HepG2 (cell line): Measurements from ENCODE around the gene SMURF2. TPM values are rescaled to one million over a fixed set of nuclear protein-coding genes. Genes with fewer than 3 reads are reported as not detected.

Experiments used
- ATAC-seq: fragments of 200-7000 bp; cut with Tn5 transposase; 3 replicates; pipeline ENCODE4 v1.9.1; 2020; ENCODE audit warnings: mild to moderate bottlenecking, moderate library complexity
- BruUV-seq: library from RNA; stranded (reverse); fragments of 400-500 nt; replicated peaks from 2 replicates; lab custom pipeline; 2021; lab: Mats Ljungman, UMichigan
- CTCF ChIA-PET: fragments of 300-600 bp; formaldehyde crosslinking; extraction: SDS; loops from one replicate; lab custom pipeline; 2021; ENCODE audit warnings: low total read pairs, inconsistent platforms, low intra/inter-chr PET ratio; lab: Yijun Ruan, JAX
- POLR2A ChIA-PET: fragments of 350-600 bp; sonication (Branson Sonifier 250); formaldehyde crosslinking; loops from one replicate; lab custom pipeline; 2020; ENCODE audit warnings: antibody characterized with exemption, inconsistent platforms; lab: Yijun Ruan, JAX
- DNase-seq: peaks from one replicate; pipeline ENCODE4 v3.0.0-alpha.2; 2015; ENCODE audit warnings: low spot score
- FAIRE-seq: peaks from 3 replicates; lab custom pipeline; 2011; peaks lifted over from hg19 to GRCh38; lab: Jason Lieb, UNC
- H2AFZ ChIP-seq: one replicate; pipeline ENCODE4 v1.6.1; 2011; ENCODE audit warnings: low read length, inconsistent platforms
- H3K27ac ChIP-seq: fragments of 300-600 bp; 3 replicates; pipeline ENCODE4 v1.8.0; 2011; ENCODE audit warnings: mixed run types, mild to moderate bottlenecking, mixed read lengths, low read length, inconsistent platforms; ENCODE audit not compliant: insufficient read depth; ENCODE audit errors: extremely low read length
- H3K27me3 ChIP-seq, 2 experiments: fragments of 200-600 bp in 1 of 2; 2 replicates in 1 of 2; 3 replicates in 1 of 2; pipeline versions ENCODE4 v1.6.0 to v1.8.0; 2011; ENCODE audit warnings: low read length in 2 of 2, mild to moderate bottlenecking in 2 of 2, moderate library complexity in 2 of 2, inconsistent platforms in 1 of 2; ENCODE audit not compliant: insufficient read depth in 2 of 2, control insufficient read depth in 1 of 2
- H3K36me3 ChIP-seq, 2 experiments: fragments of 200-600 bp in 1 of 2; replicated peaks in 1 of 2; 2 replicates in 1 of 2; 3 replicates in 1 of 2; pipeline versions ENCODE4 v1.5.1 to v1.8.0; 2011; ENCODE audit warnings: low read length in 2 of 2, inconsistent platforms in 1 of 2; ENCODE audit not compliant: insufficient read depth in 2 of 2, control insufficient read depth in 1 of 2
- H3K4me1 ChIP-seq: 2 replicates; pipeline ENCODE4 v1.5.1; 2012; ENCODE audit warnings: low read length, inconsistent platforms; ENCODE audit not compliant: insufficient read depth
- H3K4me2 ChIP-seq: 2 replicates; pipeline ENCODE4 v1.6.0; 2011; ENCODE audit warnings: low read depth, low read length, inconsistent platforms
- H3K4me3 ChIP-seq, 3 experiments: fragments of 200-600 bp in 1 of 3; sonication (generic), shearing (Covaris generic) in 1 of 3; replicated peaks in 1 of 3; 2 replicates each; pipeline ENCODE4 v1.5.1; 2011 to 2016; ENCODE audit warnings: low read length in 3 of 3, inconsistent platforms in 2 of 3, low read depth in 2 of 3, mild to moderate bottlenecking in 2 of 3, control low read depth in 1 of 3, mixed read lengths in 1 of 3; ENCODE audit not compliant: insufficient read depth in 1 of 3
- H3K79me2 ChIP-seq: one replicate; pipeline ENCODE4 v1.6.1; 2011; ENCODE audit warnings: low read length, inconsistent platforms; ENCODE audit not compliant: insufficient read depth
- H3K9ac ChIP-seq: 2 replicates; pipeline ENCODE4 v1.6.0; 2011; ENCODE audit warnings: mild to moderate bottlenecking, low read depth, low read length, inconsistent platforms; ENCODE audit not compliant: insufficient read depth
- H3K9me3 ChIP-seq: 2 replicates; pipeline ENCODE4 v1.5.1; 2012; ENCODE audit warnings: mild to moderate bottlenecking, low read length
- H4K20me1 ChIP-seq: 2 replicates; pipeline ENCODE4 v1.6.0; 2011; ENCODE audit warnings: inconsistent platforms, mild to moderate bottlenecking, low read length, moderate library complexity; ENCODE audit not compliant: insufficient read depth
- MIER2 ChIP-seq: IDR thresholded peaks from 2 replicates; pipeline ENCODE4 v1.6.1; 2016; ENCODE audit warnings: missing biosample characterization, missing genetic modification reagents
- SKI ChIP-seq: fragments of 450-650 bp; IDR thresholded peaks from one replicate; pipeline ENCODE4 v1.6.1; 2018; ENCODE audit warnings: mild to moderate bottlenecking; ENCODE audit not compliant: partially characterized antibody
- UBTF ChIP-seq: sonication (generic); formaldehyde crosslinking; IDR thresholded peaks from 2 replicates; pipeline ENCODE4 v1.4.0; 2020; ENCODE audit warnings: mild to moderate bottlenecking, missing genetic modification reagents
- ZMYM4 ChIP-seq: sonication (generic); formaldehyde crosslinking; IDR thresholded peaks from 2 replicates; pipeline ENCODE4 v1.8.1; 2023; ENCODE audit warnings: mild to moderate bottlenecking, missing genetic modification reagents
- ZNF552 ChIP-seq: sonication (generic); formaldehyde crosslinking; IDR thresholded peaks from 2 replicates; pipeline ENCODE4 v1.9.0; 2022; ENCODE audit warnings: missing genetic modification reagents, mild to moderate bottlenecking, borderline replicate concordance
- ZNF782 ChIP-seq: sonication (generic); formaldehyde crosslinking; IDR thresholded peaks from 2 replicates; pipeline ENCODE4 v1.4.0; 2020; ENCODE audit warnings: missing genetic modification reagents, mild to moderate bottlenecking, borderline replicate concordance
- WGBS: methylation state at CpG from one replicate; pipeline ENCODE4 v1.1.6; 2017; ENCODE audit warnings: low lambda C conversion rate; 5-methylcytosine and 5-hydroxymethylcytosine counted together
- in situ Hi-C: cut with HindIII; loops from 2 replicates; pipeline ENCODE4 v1.10.0; 2017; ENCODE audit warnings: low pct_unique_long_range_greater_than_20kb; ENCODE audit not compliant: extremely low pct_ligation_motif_present
- intact Hi-C: fragments of 100-400 bp; cut with micrococcal nuclease; formaldehyde crosslinking; loops from one replicate; pipeline ENCODE4 v1.10.0; 2022; ENCODE audit not compliant: unreplicated experiment
- polyA plus RNA-seq, 8 experiments: library from polyadenylated mRNA; depleted of rRNA in 3 of 8; stranded (reverse) in 7 of 8; unstranded in 1 of 8; fragments of >200 nt; fragmentation: Illumina TruSeq in 4 of 8; extraction: Trizol in 4 of 8; gene quantifications; 2 replicates each; pipeline versions ENCODE4 v1.2.1 to v1.2.3, GENCODE V29; 2011 to 2016; ENCODE audit warnings: low read depth in 4 of 8, missing spikeins in 1 of 8, mixed read lengths in 1 of 8; ENCODE audit not compliant: insufficient read depth in 1 of 8
- total RNA-seq, 5 experiments: library from RNA; depleted of rRNA; stranded (reverse); fragments of >200 nt; fragmentation: Illumina TruSeq; extraction: Trizol; gene quantifications; 2 replicates each; pipeline ENCODE4 v1.2.3, GENCODE V29; 2016; ENCODE audit warnings: low read depth in 1 of 5
- TF ChIP-seq, protein P1 (sequence below): fragments of 450-650 bp; IDR thresholded peaks from 2 replicates; pipeline ENCODE4 v1.6.1; 2016
- TF ChIP-seq, protein P2 (sequence below): sonication (generic); formaldehyde crosslinking; IDR thresholded peaks from 2 replicates; pipeline ENCODE4 v1.4.0; 2020; ENCODE audit warnings: missing genetic modification reagents, borderline replicate concordance
- TF ChIP-seq, protein P3 (sequence below): sonication (generic); formaldehyde crosslinking; IDR thresholded peaks from 2 replicates; pipeline ENCODE4 v1.4.0; 2020; ENCODE audit warnings: mild to moderate bottlenecking, missing genetic modification reagents

Gene SMURF2
- total and polyA plus RNA-seq, 2 of the 13 experiments (the other 11 are each of a cell fraction or from before 2014, with no cell fraction given), result 14.9 to 24.3 TPM

- TF ChIP-seq, protein P1, sequence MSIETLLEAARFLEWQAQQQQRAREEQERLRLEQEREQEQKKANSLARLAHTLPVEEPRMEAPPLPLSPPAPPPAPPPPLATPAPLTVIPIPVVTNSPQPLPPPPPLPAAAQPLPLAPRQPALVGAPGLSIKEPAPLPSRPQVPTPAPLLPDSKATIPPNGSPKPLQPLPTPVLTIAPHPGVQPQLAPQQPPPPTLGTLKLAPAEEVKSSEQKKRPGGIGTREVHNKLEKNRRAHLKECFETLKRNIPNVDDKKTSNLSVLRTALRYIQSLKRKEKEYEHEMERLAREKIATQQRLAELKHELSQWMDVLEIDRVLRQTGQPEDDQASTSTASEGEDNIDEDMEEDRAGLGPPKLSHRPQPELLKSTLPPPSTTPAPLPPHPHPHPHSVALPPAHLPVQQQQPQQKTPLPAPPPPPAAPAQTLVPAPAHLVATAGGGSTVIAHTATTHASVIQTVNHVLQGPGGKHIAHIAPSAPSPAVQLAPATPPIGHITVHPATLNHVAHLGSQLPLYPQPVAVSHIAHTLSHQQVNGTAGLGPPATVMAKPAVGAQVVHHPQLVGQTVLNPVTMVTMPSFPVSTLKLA, result no peak
- TF ChIP-seq ZMYM4 (CRISPR knock-in tag) (no peak), ZNF782 (CRISPR knock-in tag) (no peak), MIER2 (no peak)
Observed at GRCh38 chr17:64687961-64688360, 25.9 kb upstream of the SMURF2 start (continued).

DNA sequence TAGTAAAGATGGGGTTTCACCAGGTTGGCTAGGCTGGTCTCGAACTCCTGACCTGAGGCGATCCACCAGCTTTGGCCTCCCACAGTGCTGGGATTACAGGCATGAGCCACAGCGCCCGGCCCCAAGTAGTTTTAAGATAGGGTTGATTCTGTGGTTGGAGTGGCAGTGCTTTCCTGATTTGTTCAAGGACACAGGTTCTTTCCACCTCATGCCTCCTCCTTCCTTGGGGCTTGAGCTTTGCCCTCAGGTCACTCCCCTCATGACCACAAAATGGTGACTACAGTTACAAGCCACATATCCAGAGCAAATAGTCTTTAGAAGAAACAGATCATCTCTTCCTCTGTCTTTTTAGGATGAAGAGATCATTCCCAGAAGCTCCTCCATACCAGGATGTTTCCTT is 25.3 kb upstream of the SMURF2 start:
- Histone ChIP-seq H3K27ac (no peak overlapping the region), H3K4me3 (no peak overlapping the region), H3K27me3 (no peaks in the 10 kb centered on the region; a peak in 1 of 5 replicates), H3K4me2 (no peak overlapping the region), H3K36me3 (no peaks in the 10 kb centered on the region), H3K4me1 (peaks cover 31% of the 10 kb centered on the region), H3K9me3 (no peaks in the 10 kb centered on the region), H2AFZ (no peak overlapping the region), H3K79me2 (no peaks in the 10 kb centered on the region), H4K20me1 (no peaks in the 10 kb centered on the region), H3K9ac (no peak overlapping the region)
- BruUV-seq, result no TSS peak
- 51% methylated on average over 4 of the region's 4 CpGs for WGBS
- ChIA-PET CTCF (no interaction called here), POLR2A (interaction anchor here (1.2 kb wide), 1 partner anchor 25 kb away, joined by 3 read pairs; the partner anchor contains the start of gene SMURF2)
- DNase-seq, result no peak
- ATAC-seq, result no peak
- in situ Hi-C loops (no loop called here), intact Hi-C loops (no loop called here)
- no peak for FAIRE-seq
- TF ChIP-seq UBTF (CRISPR knock-in tag) (no peak), SKI (no peak), ZNF552 (CRISPR knock-in tag) (no peak)
- TF ChIP-seq, protein P2, sequence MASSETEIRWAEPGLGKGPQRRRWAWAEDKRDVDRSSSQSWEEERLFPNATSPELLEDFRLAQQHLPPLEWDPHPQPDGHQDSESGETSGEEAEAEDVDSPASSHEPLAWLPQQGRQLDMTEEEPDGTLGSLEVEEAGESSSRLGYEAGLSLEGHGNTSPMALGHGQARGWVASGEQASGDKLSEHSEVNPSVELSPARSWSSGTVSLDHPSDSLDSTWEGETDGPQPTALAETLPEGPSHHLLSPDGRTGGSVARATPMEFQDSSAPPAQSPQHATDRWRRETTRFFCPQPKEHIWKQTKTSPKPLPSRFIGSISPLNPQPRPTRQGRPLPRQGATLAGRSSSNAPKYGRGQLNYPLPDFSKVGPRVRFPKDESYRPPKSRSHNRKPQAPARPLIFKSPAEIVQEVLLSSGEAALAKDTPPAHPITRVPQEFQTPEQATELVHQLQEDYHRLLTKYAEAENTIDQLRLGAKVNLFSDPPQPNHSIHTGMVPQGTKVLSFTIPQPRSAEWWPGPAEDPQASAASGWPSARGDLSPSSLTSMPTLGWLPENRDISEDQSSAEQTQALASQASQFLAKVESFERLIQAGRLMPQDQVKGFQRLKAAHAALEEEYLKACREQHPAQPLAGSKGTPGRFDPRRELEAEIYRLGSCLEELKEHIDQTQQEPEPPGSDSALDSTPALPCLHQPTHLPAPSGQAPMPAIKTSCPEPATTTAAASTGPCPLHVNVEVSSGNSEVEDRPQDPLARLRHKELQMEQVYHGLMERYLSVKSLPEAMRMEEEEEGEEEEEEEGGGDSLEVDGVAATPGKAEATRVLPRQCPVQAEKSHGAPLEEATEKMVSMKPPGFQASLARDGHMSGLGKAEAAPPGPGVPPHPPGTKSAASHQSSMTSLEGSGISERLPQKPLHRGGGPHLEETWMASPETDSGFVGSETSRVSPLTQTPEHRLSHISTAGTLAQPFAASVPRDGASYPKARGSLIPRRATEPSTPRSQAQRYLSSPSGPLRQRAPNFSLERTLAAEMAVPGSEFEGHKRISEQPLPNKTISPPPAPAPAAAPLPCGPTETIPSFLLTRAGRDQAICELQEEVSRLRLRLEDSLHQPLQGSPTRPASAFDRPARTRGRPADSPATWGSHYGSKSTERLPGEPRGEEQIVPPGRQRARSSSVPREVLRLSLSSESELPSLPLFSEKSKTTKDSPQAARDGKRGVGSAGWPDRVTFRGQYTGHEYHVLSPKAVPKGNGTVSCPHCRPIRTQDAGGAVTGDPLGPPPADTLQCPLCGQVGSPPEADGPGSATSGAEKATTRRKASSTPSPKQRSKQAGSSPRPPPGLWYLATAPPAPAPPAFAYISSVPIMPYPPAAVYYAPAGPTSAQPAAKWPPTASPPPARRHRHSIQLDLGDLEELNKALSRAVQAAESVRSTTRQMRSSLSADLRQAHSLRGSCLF (CRISPR knock-in tag), result no peak
- TF ChIP-seq, protein P3, sequence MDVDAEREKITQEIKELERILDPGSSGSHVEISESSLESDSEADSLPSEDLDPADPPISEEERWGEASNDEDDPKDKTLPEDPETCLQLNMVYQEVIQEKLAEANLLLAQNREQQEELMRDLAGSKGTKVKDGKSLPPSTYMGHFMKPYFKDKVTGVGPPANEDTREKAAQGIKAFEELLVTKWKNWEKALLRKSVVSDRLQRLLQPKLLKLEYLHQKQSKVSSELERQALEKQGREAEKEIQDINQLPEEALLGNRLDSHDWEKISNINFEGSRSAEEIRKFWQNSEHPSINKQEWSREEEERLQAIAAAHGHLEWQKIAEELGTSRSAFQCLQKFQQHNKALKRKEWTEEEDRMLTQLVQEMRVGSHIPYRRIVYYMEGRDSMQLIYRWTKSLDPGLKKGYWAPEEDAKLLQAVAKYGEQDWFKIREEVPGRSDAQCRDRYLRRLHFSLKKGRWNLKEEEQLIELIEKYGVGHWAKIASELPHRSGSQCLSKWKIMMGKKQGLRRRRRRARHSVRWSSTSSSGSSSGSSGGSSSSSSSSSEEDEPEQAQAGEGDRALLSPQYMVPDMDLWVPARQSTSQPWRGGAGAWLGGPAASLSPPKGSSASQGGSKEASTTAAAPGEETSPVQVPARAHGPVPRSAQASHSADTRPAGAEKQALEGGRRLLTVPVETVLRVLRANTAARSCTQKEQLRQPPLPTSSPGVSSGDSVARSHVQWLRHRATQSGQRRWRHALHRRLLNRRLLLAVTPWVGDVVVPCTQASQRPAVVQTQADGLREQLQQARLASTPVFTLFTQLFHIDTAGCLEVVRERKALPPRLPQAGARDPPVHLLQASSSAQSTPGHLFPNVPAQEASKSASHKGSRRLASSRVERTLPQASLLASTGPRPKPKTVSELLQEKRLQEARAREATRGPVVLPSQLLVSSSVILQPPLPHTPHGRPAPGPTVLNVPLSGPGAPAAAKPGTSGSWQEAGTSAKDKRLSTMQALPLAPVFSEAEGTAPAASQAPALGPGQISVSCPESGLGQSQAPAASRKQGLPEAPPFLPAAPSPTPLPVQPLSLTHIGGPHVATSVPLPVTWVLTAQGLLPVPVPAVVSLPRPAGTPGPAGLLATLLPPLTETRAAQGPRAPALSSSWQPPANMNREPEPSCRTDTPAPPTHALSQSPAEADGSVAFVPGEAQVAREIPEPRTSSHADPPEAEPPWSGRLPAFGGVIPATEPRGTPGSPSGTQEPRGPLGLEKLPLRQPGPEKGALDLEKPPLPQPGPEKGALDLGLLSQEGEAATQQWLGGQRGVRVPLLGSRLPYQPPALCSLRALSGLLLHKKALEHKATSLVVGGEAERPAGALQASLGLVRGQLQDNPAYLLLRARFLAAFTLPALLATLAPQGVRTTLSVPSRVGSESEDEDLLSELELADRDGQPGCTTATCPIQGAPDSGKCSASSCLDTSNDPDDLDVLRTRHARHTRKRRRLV (CRISPR knock-in tag), result no peak
